ENCODE data around the gene NAXD.
A peak's percentile ranks its signal among the peaks of the same experiment; 100 is the strongest.
"Not testable (repeated sequence)": the region's sequence is repeated elsewhere in the genome, so short reads cannot be mapped to it uniquely, and the experiment has no call there.

Gene NAXD

GRCh38 chr13:110615322-110616102 lies at the start of gene NAXD:
Gene NAXD, plus strand, starts transcription at chr13:110615545. Its CDS starts 57 bp downstream, at chr13:110615602.
- peak; percentile 97 for DNase-seq

GRCh38 chr13:110566171-110566570 lies 49.2 kb upstream of the NAXD start:
- DNase-seq = no peak

- DNase-seq = no peak
Observed at GRCh38 chr13:110568612-110569011, 46.7 kb upstream of the NAXD start.

GRCh38 chr13:110569962-110570361 lies 45.4 kb upstream of the NAXD start:
- not testable (repeated sequence) for DNase-seq

GRCh38 chr13:110570886-110571285 lies 44.5 kb upstream of the NAXD start:
- no peak for DNase-seq

- no peak for DNase-seq
Observed at GRCh38 chr13:110571896-110572777, 43.2 kb upstream of the NAXD start.

- no peak for DNase-seq
Observed at GRCh38 chr13:110572778-110573118, 42.6 kb upstream of the NAXD start.

GRCh38 chr13:110574161-110574560 lies 41.2 kb upstream of the NAXD start:
- no peak for DNase-seq

- DNase-seq = no peak
Observed at GRCh38 chr13:110575322-110576069, 39.8 kb upstream of the NAXD start.

- no peak for DNase-seq
Observed at GRCh38 chr13:110576070-110576394, 39.3 kb upstream of the NAXD start.

- DNase-seq = no peak
Observed at GRCh38 chr13:110576736-110577476, 38.4 kb upstream of the NAXD start.

GRCh38 chr13:110578363-110578762 lies 37.0 kb upstream of the NAXD start:
- DNase-seq = no peak

GRCh38 chr13:110580800-110581199 lies 34.5 kb upstream of the NAXD start:
- peak; percentile 12 for DNase-seq

- DNase-seq = no peak
Observed at GRCh38 chr13:110581506-110582185, 33.7 kb upstream of the NAXD start.

GRCh38 chr13:110582421-110582954 lies 32.9 kb upstream of the NAXD start:
- no peak for DNase-seq

- no peak for DNase-seq
Observed at GRCh38 chr13:110583178-110583865, 32.0 kb upstream of the NAXD start.

- no peak for DNase-seq
Observed at GRCh38 chr13:110589793-110590390, 25.5 kb upstream of the NAXD start.

- no peak for DNase-seq
Observed at GRCh38 chr13:110590577-110590976, 24.8 kb upstream of the NAXD start.

GRCh38 chr13:110592665-110593064 lies 22.7 kb upstream of the NAXD start:
- peak; percentile 80 for DNase-seq

GRCh38 chr13:110593430-110594130 lies 21.8 kb upstream of the NAXD start:
- peak; percentile 57 for DNase-seq
